Measurements from ENCODE around the gene BCAS4.

BCAS4 gene

DNA sequence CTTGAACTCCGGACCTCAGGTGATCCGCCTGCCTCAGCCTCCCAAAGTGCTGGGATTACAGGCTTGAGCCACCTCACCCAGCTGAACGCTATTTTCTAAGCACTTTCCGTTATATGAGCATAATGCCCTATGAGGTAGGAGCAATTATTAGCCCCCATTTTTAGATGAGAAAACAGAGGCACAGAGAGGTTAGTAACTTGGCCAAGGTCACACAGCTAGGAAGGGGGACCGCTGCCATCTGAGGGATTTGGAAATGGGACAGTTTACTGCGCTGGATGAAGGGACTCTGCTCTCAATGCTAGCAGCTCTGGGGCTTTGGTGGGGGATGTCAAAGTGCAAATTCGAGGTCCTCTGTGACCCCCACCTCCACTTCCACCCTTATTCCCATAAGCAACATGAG lies 62.5 kb downstream of the BCAS4 start:
- no peak for DNase-seq

DNA sequence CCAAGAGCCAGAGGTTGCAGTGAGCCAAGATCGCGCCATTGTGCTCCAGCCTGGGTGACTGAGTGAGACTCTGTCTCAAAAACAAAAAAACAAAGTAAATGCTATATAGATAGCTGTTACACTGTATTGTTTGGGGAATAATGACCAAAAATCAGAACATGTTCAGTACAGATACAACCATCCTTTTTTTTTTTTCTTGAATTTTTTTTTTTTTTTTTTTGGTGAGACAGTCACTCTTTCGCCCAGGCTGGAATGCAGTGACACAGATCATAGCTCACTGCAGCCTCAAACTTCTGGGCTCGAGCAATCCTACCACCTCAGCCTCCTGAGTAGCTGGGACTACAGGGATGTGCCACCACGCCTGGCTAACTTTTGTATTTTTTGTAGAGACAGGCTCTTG lies 63.7 kb downstream of the BCAS4 start:
- no peak for DNase-seq

DNA sequence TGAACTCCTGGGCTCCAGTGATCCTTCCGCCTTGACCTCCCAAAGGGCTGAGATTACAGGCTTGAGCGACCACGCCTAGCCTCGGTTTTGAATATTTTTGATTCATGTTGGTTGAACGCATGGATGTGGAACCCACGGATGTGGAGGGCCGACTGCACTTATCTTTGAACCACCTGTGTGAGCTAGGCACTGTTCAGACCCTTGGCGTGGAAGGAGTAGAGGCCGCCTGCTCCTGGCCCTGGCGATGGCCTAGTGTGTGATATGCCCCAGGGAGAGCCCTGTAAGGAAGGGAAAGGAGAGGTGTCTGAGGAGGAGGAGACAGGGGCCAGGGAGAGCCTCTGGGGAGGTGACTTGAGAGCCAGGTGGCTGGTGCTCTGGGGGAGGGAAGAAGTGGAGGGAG lies 64.3 kb downstream of the BCAS4 start:
- DNase-seq, result no peak

DNA sequence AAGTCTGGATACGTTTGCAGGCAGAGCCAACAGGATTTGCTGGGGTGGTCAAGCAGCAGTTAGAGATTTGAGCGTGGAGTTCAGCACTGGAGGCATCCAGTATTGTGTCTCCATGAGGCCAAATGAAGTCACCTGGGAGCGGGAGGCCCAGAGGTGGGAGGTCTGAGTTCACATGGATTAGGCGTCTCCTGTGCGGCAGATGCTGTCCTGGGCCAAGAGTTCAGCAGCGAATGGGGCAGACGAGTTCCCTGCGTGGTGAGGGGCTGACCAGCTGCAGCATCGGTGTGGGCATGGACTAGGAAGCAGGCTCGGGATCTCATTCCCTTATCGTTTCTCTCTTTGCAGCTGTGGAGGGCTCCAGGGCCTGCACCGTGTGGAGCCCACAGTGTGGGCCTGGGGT lies 66.2 kb downstream of the BCAS4 start:
- no peak for DNase-seq

DNA sequence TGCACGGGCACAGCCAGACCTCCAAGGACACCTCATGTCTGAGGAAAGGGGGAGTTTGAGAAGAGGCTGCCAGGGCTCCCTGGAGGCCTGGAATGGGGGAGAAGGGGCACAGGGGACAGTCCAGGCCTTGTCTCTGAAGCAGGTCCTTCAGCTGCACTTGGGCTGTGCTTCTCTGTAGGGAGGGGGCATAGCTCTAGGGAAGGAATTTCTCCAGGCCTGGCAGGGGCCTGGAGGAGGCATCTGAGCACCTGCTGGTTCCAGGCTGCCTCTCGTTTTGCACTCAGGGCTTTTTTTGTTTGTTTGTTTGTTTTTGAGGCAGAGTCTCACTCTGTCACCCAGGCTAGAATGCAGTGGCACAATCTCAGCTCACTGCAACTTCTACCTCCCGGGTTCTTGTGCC lies 67.7 kb downstream of the BCAS4 start:
- DNase-seq, result no peak

DNA sequence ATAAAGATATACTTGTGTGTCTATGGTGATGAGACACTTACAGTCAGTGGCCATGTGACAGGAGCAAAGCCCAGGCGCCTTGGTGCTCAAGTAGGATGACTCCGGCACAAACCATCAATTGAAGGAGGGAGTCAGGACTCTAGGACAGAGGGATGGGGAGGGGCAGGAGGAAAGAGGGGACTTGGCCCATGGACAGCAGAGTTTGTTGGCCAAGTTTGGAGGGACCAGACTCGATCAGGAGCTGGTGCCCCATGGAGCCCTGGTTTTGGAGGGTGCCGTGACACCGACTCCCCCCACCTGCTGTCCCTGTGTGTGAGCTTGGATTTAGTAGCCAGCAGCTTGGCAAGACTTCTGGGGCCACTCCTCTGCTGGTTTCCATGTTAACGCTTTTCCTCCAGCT lies 70.3 kb downstream of the BCAS4 start:
- no peak for DNase-seq

DNA sequence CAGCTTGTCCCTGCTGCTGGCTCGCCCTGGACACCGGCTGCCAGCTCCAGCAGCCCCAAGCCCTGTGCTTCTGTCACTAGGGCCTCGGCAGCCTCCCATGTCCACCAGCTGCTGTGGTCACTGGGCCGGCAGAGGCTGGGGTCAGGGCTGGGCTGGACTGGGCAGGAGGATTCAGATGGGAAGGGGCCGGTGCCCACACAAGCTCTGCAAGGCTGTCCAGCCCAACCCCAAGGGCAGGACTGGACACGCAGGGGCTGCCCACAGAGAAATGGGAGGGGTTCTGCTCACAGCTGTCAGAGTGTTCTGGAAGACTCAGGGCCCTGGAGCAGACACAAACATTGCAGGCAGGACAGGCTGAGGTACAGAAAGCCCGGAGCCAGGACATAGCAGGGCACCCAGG lies 70.7 kb downstream of the BCAS4 start:
- no peak for DNase-seq

DNA sequence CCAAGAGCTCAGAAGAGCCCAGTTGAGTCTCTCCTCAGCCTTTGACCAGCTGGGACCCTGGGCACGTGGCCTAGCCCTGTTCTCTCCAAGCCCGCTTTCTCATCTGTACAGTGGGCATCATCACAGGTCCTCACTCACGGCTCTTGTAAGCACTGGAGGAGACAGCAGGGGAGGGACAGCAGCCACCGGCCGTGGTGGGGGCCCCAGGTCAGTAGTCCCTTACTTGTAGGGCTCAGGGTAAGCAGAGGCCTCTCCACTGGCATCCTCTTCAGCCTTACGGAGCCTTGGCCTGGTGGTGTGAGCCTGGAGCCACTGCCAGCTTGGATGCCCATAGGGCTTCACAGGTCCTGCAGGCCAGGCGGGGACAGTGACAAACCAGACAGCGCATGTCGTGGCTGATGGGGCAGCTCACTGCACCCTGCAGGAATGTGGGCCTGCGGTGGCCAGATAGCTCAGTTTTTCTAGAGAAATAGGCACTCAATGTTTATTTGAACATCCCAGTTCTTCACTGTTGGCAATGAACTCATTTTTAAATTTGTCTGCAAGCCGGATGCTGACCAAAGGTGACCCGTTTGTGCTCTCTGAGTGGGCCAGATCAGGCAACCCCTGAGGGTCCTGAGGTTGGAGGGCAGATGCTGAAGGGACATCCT lies 71.3 kb downstream of the BCAS4 start:
- DNase-seq, result no peak

DNA sequence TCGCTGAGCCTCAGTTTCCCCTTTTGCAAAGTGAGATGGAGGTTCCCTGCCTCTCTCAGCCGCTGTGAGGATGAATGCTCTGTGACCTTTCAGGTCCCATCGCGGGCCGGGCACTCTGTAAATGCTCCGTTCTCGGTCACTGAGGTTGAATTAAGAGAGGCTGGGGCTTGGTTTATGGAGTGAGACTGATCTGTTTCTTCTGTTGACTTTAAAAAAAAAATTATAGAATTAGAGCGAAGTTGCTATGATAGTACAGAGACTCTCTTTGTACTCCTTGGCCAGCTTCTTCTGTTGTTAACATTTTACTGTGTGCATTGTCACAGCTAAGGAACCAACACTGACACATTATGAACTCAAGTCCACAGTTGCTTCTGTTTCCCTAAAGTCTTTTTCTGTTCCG lies 72.0 kb downstream of the BCAS4 start:
- DNase-seq, result no peak

DNA sequence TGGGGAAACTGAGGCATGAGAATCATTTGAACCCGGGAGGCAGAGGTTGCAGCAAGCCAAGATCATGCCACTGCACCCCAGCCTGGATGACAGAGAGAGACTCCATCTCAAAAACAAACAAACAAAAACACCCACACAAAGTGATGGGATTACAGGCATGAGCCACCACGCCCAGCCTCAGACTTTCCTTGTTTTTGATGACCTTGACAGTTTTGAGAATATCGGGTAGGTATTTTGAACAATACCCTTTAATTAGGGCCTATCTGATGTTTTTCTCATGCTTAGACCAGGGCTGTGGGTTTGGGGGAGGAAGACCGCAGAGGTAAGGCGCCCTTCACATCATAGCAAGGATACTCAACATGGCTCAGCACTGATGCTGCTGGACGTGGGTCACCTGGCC lies 72.9 kb downstream of the BCAS4 start:
- no peak for DNase-seq

DNA sequence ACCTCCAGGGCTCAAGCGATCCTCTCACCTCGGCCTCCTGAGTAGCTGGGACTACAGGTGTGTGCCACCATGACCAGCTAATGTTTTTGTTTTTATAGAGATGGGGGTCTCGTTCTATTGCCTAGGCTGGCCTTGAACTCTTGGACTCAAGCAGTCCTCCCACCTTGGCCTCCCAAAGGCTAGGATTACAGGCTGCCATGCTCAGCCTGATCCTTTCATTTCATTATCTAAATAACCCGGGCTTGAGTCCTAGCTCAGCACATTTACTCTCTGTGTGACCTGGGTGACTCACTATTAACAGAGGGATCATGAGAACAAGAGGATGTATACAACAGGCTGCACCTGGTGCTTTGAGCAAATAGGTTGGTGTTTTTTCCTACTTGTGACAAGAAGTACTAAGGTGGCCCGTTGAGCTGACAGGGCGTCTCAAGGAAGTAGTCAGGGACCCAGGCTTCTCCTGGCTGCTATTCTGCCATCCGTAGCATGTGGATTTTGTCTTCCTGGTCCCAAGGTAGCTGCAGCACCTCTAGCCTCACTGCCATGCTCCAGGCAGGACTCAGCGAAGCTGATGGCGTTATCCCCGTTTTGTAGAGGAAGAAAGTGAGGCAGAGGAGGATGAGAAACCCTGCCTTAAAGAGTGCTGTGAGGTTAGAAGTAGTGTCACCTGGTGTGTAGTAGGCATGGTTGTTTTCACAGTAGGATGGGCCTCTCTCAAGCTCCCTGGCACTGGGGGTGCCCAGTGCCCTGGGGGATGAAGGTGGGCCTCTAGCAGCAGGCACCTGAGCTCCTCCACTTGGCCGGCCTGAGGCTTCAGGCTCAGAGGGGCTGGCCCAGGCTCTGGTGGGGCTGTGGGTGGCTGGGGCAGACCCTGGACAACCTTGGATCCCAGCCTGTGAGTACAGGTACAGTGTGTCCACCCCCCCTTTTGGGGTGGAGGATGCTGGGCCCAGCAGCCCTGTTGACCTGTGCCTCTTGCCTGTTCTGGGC lies 73.9 kb downstream of the BCAS4 start:
- no peak for DNase-seq

DNA sequence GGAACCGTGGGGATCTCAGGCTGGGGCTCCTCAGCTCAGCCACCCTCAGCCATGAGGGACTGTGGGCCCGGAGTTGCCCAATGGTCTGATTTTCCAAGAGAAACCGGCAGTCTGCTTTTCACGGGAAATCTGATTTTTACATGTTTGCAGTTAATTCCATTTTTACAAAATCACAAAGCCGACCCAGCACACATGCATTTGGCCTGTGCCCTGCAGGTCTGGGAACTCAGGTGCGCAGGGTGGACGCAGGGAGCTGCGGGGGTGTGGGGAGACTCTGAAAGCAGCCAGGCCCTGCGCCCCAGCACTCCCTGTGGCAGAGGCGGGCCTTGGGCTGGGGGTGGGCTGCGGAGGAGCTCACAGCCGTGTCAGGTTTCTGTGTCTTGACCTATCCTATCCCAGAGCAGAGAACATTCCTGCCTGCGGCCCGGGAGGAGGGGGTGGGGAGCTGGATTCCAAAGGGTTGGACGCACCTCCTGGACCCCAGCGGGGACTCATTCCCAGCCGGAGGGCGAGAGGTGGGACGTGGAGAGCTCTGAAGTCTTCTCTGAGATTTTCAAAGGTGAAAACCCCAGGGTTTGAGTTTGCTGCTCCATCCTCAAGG lies 75.8 kb downstream of the BCAS4 start:
- peak; percentile 87 for DNase-seq

DNA sequence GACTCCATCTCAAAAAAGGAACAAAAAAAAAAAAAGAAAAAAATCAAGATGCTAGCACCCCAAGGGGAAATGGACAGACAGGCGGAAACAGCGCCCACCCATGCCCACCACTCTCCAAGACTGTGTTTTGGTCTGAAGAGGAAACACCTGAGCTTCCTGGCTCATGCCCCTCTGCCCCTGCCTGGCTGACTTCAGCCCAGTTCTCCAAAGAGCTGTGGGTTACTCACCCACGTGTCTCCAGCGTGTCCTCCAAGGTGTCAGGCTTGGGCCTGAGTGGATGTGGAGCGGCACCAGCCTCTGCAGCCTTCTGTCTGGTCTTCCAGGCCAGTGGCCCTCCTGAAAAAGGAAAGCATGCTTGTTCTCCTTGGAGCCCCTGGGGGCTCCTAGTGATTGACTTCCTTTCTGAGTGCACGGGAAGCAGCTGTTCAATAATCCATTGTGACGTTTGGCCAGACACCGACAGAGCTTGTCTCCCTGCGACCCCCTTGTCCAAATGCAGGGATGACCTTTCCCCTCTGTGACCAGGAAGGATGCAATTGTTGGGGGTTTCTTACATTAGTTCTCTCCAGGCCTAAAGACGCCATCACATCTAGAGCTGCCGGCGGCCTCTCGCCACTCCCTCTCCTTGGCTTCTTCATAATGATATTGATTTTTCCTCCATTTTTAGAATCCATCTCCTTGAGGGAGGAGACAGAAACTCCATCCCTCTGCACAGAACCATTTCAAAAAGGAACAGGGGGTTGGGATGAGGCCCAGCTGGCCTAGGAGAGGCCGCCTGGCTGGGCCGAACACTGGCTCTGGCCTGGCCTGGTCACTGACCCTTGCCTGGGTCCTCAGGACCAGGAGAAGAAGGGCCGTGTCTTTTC lies 77.9 kb downstream of the BCAS4 start:
- no peak for DNase-seq

DNA sequence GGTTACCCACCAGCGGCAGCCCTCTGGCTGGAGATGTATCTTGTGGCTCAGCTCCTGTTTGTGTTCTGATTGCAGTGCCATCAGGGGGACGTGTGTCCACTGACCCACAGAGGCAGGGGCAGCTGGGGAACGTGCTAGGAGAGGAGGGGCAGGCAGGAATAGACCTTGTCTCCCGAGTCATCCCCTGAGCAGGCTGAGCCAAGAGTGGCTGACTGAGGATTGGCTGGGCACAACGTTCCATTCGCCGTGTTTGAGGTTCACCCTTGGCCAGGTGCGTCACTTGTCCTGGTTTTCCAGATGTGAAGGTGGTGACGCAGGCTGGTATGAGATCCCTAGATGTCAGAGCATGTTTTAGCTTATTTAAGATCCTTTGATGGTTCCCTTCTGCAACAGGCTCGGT lies 78.7 kb downstream of the BCAS4 start:
- DNase-seq, result no peak

DNA sequence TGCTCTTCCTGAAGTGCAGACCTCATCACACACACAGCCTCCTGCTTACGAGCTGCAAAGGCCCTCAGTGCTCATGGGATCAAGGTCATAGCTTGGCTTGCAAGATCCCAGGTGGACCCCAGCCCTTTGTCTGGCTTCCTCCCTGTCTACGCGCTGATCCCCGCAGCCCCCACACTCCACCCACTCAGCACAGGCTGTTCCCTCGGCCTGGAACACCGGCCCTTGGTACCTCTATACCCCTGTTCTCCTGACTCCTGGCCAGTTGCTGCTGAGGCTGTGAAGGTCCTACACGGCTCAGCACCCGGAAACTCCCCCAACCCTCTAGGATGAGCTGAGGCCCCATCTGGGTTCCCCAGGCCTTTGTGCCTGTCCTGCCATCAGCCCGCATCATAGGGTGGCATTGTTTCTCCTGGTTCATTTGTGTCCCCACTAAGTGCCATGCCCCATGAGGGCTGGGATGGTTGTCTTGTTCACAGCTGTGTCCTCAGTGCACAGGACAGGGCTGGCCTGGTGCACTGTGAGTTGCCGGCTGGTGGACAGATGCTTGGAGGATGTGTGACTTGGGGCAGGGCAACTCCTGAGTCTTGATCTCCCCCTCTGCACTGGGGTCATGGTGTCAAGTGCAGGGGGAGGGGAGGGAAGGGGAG lies 79.4 kb downstream of the BCAS4 start:
- DNase-seq, result no peak

DNA sequence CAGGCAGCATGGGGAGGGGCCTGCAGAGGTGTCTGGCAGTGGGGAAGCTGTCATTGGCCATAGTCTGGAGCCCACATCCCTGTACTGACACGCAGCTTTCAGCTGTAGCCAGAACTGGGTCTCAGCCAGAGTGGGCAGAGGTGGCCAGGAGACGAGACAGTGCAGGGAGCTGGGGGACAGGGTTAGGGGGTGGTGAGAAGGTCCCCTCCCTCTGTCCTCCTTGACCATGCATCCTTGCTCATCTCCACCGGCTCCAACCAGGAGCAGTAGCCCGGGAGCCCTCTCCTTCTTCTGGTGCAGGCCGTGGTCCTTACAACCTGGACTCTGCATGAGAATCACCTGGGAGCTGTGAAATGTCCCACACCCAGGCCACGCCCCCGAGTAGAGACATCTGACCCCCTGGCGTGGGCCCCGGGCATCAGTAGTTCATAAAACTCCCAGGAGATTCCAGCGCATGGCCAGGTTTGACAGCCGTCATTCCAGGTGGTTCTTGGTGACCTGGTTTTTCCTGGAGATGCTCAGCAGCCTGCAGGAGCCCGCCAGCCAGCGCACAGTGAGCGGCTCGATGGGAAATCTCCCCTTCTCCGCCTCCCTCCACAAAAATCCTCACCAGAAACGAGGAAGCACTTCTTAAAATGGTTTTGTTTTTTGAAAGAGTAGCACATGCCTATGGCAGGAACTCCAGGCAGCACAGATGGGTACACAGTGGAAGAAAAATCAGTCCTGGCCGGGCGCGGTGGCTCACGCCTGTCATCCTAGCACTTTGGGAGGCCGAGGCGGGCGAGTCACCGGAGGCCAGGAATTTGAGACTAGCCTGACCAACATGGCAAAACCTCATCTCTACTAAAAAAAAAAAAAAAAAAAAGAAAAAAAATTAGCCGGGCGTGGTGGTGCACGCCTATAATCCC lies 80.2 kb downstream of the BCAS4 start:
- no peak for DNase-seq

DNA sequence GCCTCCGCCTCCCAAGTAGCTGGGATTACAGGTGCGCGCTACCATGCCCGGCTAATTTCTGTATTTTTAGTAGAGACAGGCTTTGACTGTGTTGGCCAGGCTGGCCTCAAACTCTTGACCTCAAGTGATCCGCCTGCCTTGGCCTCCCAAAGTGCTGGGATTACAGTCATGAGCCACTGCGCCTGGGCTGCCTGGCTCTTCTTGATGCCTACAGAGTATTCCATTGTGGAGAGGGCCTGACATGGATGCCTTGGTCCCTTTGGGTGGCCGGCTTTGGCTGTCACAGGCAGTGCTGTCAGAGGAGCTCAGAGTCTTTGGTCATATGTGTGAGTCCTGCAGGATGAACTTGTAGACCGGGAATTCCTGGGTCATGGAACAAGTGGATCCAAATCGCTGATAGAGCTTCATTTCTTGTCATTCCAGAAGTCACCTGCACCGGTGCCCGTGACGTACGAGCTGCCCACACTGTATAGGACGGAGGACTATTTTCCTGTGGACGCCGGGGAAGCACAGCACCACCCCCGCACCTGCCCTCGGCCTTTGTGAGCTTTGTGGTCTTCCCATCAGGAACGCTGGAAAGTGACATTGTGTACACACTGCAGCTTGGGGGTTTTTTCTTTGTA lies 81.3 kb downstream of the BCAS4 start:
- no peak for DNase-seq

DNA sequence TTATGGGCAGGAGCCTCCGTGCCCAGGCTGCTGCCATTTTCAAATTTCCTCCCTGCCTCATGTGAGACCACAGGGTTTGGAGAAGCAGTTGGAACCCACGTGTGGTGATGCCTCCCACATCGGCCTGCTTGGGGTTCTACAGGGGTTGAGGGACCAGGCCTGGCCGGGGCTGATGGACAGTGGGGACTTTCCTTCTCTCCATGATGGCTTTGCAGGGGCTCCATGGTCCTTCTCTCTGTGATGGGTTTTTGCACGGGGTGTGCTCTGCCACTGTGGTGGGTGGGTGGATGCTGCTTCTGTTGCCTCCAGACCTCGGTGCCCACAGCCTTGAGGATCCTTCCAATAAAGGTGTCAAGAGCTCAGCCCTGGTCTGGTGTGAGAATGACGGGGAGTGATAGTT lies 82.0 kb downstream of the BCAS4 start:
- DNase-seq, result no peak

DNA sequence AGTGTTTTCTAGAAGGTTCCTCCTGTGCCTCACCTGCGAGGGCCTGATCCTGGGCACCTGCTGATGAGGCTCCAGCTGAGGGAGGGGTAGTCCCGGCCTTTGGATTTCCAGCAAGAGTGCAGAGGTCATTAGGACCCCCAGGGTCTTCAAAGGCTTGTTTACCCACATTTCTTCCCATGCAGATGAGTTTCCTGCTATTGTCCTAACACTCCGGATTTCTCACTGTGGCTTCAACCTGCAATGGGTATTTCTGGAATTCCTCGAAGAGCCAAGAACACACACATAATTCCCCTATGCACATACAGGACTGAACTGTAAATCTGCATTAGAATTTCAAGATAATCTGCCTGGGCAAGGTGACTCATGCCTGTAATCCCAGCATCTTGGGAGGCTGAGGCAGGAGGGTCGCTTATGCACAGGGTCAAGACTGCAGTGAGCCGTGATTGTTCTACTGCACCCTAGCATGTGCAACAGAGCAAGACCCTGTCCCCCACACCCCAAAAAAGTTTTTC lies 82.4 kb downstream of the BCAS4 start:
- no peak for DNase-seq

Data from fibroblast of skin of right biceps (primary cell).